HL-60 (cell line): ENCODE results near the gene ROR2.

ENCODE experiments used
- DNase-seq, 2 experiments: peaks; one replicate each; pipeline ENCODE4 v3.0.0-alpha.2; 2010 to 2020; ENCODE audit warnings: low read depth in 1 of 2, low spot score in 1 of 2
- H3K27ac ChIP-seq: fragments of 250-450 bp; sonication (Bioruptor Pico); replicated peaks from 2 replicates; pipeline ENCODE4 v1.5.1; 2020; ENCODE audit warnings: mild to moderate bottlenecking, moderate library complexity
- H3K27me3 ChIP-seq: fragments of 250-450 bp; sonication (Bioruptor Pico); 2 replicates; pipeline ENCODE4 v1.5.1; 2021; ENCODE audit warnings: mild to moderate bottlenecking, moderate library complexity; ENCODE audit not compliant: insufficient read depth, poor library complexity, severe bottlenecking
- H3K4me3 ChIP-seq: replicated peaks from 2 replicates; pipeline ENCODE4 v1.5.1; 2011; ENCODE audit warnings: mild to moderate bottlenecking, control low read depth, low read length; ENCODE audit not compliant: insufficient read depth
- GABPA ChIP-seq: IDR thresholded peaks from 2 replicates; pipeline ENCODE4 v1.6.1; 2012; ENCODE audit warnings: low read depth
- POLR2AphosphoS5 ChIP-seq: IDR thresholded peaks from 2 replicates; pipeline ENCODE4 v1.6.1; 2012; ENCODE audit warnings: low read depth
- SPI1 ChIP-seq: IDR thresholded peaks from 2 replicates; pipeline ENCODE4 v1.6.1; 2012; ENCODE audit warnings: low read depth, mild to moderate bottlenecking, borderline replicate concordance
- TF ChIP-seq, protein P1 (sequence below): IDR thresholded peaks from one replicate; pipeline ENCODE4 v1.5.1; 2011; ENCODE audit warnings: low read length, control low read depth, inconsistent platforms; ENCODE audit not compliant: insufficient read depth
- TF ChIP-seq, protein P2 (sequence below): IDR thresholded peaks from 2 replicates; pipeline ENCODE4 v1.6.1; 2012; ENCODE audit warnings: low read depth; ENCODE audit not compliant: insufficient replicate concordance

ROR2 gene

GRCh38 chr9:91734371-91734981, 215.6 kb downstream of the ROR2 start:
- TF ChIP-seq, protein P1, sequence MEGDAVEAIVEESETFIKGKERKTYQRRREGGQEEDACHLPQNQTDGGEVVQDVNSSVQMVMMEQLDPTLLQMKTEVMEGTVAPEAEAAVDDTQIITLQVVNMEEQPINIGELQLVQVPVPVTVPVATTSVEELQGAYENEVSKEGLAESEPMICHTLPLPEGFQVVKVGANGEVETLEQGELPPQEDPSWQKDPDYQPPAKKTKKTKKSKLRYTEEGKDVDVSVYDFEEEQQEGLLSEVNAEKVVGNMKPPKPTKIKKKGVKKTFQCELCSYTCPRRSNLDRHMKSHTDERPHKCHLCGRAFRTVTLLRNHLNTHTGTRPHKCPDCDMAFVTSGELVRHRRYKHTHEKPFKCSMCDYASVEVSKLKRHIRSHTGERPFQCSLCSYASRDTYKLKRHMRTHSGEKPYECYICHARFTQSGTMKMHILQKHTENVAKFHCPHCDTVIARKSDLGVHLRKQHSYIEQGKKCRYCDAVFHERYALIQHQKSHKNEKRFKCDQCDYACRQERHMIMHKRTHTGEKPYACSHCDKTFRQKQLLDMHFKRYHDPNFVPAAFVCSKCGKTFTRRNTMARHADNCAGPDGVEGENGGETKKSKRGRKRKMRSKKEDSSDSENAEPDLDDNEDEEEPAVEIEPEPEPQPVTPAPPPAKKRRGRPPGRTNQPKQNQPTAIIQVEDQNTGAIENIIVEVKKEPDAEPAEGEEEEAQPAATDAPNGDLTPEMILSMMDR = peak; percentile 99
- TF ChIP-seq SPI1 (no peak), POLR2AphosphoS5 (no peak), GABPA (no peak)
- TF ChIP-seq, protein P2, sequence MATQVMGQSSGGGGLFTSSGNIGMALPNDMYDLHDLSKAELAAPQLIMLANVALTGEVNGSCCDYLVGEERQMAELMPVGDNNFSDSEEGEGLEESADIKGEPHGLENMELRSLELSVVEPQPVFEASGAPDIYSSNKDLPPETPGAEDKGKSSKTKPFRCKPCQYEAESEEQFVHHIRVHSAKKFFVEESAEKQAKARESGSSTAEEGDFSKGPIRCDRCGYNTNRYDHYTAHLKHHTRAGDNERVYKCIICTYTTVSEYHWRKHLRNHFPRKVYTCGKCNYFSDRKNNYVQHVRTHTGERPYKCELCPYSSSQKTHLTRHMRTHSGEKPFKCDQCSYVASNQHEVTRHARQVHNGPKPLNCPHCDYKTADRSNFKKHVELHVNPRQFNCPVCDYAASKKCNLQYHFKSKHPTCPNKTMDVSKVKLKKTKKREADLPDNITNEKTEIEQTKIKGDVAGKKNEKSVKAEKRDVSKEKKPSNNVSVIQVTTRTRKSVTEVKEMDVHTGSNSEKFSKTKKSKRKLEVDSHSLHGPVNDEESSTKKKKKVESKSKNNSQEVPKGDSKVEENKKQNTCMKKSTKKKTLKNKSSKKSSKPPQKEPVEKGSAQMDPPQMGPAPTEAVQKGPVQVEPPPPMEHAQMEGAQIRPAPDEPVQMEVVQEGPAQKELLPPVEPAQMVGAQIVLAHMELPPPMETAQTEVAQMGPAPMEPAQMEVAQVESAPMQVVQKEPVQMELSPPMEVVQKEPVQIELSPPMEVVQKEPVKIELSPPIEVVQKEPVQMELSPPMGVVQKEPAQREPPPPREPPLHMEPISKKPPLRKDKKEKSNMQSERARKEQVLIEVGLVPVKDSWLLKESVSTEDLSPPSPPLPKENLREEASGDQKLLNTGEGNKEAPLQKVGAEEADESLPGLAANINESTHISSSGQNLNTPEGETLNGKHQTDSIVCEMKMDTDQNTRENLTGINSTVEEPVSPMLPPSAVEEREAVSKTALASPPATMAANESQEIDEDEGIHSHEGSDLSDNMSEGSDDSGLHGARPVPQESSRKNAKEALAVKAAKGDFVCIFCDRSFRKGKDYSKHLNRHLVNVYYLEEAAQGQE = no peak
- H3K27me3 ChIP-seq = no peaks in the 10 kb centered on the region
- no peak overlapping the region for H3K4me3 ChIP-seq
- peak; percentile 21 to 29 for DNase-seq
- no peak overlapping the region for H3K27ac ChIP-seq

DNA sequence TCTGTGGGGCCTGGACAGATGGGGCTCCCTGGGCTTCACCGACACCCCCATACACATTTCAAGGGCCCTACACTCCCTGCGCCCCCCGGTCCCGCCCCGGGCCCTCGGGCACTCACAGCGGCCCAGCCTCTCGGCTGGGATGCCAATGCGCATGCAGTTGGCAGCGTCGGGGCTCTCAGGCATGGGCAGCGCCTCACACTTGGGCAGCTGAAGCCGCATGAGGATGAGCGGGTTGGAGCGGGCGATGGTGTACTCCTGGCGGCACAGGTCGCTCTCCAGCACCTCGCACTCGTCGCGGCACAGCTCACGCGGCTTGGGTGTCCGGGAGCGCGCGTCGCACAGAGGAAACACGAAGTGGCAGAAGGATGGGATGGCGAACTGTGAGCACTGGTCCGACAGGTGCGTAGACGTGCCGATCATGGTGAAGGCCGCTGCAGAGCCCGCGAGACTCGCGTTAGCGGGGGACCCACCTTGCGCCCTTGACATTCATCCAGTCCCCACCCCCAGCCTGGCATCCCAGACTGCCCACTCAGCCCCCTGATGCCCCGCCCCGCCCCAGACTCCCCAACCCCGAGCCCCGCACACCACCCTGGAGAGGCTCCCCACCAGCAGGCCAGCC, 216.9 kb downstream of the ROR2 start:
- no peak for DNase-seq

DNA sequence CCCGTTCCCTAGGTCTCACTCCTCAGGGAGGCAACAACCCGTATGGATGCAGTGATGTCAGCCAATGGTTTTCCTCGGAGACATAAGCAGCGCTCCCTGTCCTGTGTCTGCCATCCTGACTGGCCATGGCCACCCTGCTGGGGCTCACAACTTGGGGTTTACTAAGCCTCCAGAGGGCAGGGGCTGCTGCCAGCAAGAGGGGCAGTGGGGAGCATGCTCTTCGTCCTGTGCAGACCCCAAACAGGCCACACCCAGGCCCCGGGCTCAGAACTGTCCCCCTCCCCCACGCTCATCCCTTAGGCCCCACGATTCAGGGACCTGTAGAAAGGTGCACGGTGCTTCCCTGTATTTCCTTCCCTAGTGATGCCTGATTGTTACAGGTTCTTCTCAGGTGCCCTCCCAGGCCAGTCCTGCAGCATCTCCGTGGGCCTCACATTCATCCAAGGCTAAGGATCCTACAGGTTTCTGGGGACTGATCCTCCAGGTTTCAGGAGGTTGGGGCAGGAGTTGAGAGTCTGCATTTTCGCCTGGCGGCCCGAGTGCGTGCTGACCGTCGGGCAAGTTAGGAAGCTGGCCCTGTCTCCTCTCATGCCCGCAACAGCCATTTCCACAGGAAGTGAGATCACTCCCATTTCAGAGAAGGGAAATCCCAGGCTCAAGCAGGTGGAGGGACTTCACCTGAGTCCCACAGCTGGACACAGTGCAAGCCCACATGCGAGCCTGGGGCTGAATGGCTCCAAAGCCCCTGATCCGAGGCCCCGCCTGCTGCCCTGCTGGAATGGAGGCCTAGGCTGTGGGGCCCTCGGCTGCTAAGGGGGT, 217.6 kb downstream of the ROR2 start:
- Histone ChIP-seq H3K4me3 (no peak overlapping the region), H3K27ac (no peak overlapping the region), H3K27me3 (no peaks in the 10 kb centered on the region)
- no peak for DNase-seq
- no peak for TF ChIP-seq GABPA

More for the DNA sequence above, 216.9 kb downstream of the ROR2 start:
- Histone ChIP-seq H3K27ac (no peak overlapping the region), H3K27me3 (no peaks in the 10 kb centered on the region), H3K4me3 (no peak overlapping the region)
- TF ChIP-seq SPI1 (no peak), GABPA (no peak), POLR2AphosphoS5 (no peak)
- TF ChIP-seq, protein P2 = no peak
- TF ChIP-seq, protein P1 = no peak

- Histone ChIP-seq H3K4me3 (no peak overlapping the region), H3K27me3 (no peaks in the 10 kb centered on the region), H3K27ac (no peak overlapping the region)
- TF ChIP-seq SPI1 (no peak), POLR2AphosphoS5 (no peak), GABPA (no peak)
- TF ChIP-seq, protein P2 = no peak
- TF ChIP-seq, protein P1 = no peak
- no peak for DNase-seq
These were observed 219.2 kb downstream of the ROR2 start for GRCh38 chr9:91730806-91731205.
